IPS DF 6.9 (cell line): ENCODE data around the gene BACE2.

ENCODE experiments used
- DNase-seq: peaks from one replicate; pipeline ENCODE4 v3.0.0-alpha.2; 2013; ENCODE audit warnings: low read depth, low spot score
- H3K27ac ChIP-seq: one replicate; pipeline ENCODE4 v1.5.1; 2013; ENCODE audit warnings: low read length, control low read depth
- H3K27me3 ChIP-seq: 2 replicates; pipeline ENCODE4 v1.6.1; 2013; ENCODE audit warnings: mild to moderate bottlenecking, low read length; ENCODE audit not compliant: control insufficient read depth, insufficient read depth
- H3K36me3 ChIP-seq: 2 replicates; pipeline ENCODE4 v1.6.1; 2013; ENCODE audit warnings: low read length; ENCODE audit not compliant: control insufficient read depth, insufficient read depth
- H3K4me1 ChIP-seq: 2 replicates; pipeline ENCODE4 v1.6.1; 2013; ENCODE audit warnings: low read length; ENCODE audit not compliant: control insufficient read depth, insufficient read depth
- H3K4me3 ChIP-seq: 2 replicates; pipeline ENCODE4 v1.5.1; 2013; ENCODE audit warnings: mild to moderate bottlenecking, low read length
- H3K9me3 ChIP-seq: 2 replicates; pipeline ENCODE4 v1.6.1; 2013; ENCODE audit warnings: low read length, inconsistent platforms; ENCODE audit not compliant: control insufficient read depth, insufficient read depth
- WGBS: extraction: QIAGEN DNeasy Blood & Tissue Kit; methylation state at CpG from one replicate; pipeline ENCODE4 v1.1.7; 2013; ENCODE audit warnings: mixed read lengths, missing lambda C conversion rate; ENCODE audit not compliant: insufficient read length, insufficient coverage; 5-methylcytosine and 5-hydroxymethylcytosine counted together

The BACE2 gene

GRCh38 chr21:41260428-41260827 is 92.5 kb downstream of the BACE2 start:
- WGBS, result no CpG with 5 or more reads among the region's 8 CpGs
- no peak overlapping the region for H3K4me3 ChIP-seq
- no peak overlapping the region for H3K27ac ChIP-seq
- H3K36me3 ChIP-seq, result no peaks in the 10 kb centered on the region
- DNase-seq, result no peak
- H3K9me3 ChIP-seq, result no peaks in the 10 kb centered on the region
- H3K4me1 ChIP-seq, result no peaks in the 10 kb centered on the region
- H3K27me3 ChIP-seq, result no peaks in the 10 kb centered on the region

GRCh38 chr21:41267346-41267745 is 99.4 kb downstream of the BACE2 start:
- no peak for DNase-seq
- Histone ChIP-seq H3K4me3 (no peak overlapping the region), H3K9me3 (no peaks in the 10 kb centered on the region; the same call in 1 of the 2 replicates), H3K36me3 (no peaks in the 10 kb centered on the region), H3K4me1 (no peaks in the 10 kb centered on the region), H3K27ac (no peak overlapping the region), H3K27me3 (no peaks in the 10 kb centered on the region)
- no CpG with 5 or more reads among the region's 2 CpGs for WGBS

GRCh38 chr21:41269535-41269934 is 101.6 kb downstream of the BACE2 start:
- no peak for DNase-seq
- no peaks in the 10 kb centered on the region for H3K36me3 ChIP-seq
- H3K27me3 ChIP-seq, result no peaks in the 10 kb centered on the region
- no CpG with 5 or more reads among the region's 1 CpG for WGBS
- H3K27ac ChIP-seq, result no peak overlapping the region
- H3K4me1 ChIP-seq, result no peaks in the 10 kb centered on the region
- H3K4me3 ChIP-seq, result no peak overlapping the region
- no peaks in the 10 kb centered on the region; the same call in 1 of the 2 replicates for H3K9me3 ChIP-seq

GRCh38 chr21:41277196-41277595 is 109.2 kb downstream of the BACE2 start:
- H3K4me1 ChIP-seq, result no peaks in the 10 kb centered on the region
- H3K36me3 ChIP-seq, result no peaks in the 10 kb centered on the region
- no peak for DNase-seq
- no peak overlapping the region for H3K4me3 ChIP-seq
- no CpG with 5 or more reads among the region's 12 CpGs for WGBS
- no peaks in the 10 kb centered on the region for H3K27me3 ChIP-seq
- no peaks in the 10 kb centered on the region for H3K9me3 ChIP-seq
- H3K27ac ChIP-seq, result no peak overlapping the region

GRCh38 chr21:41277846-41278245 is 109.9 kb downstream of the BACE2 start:
- no peaks in the 10 kb centered on the region for H3K9me3 ChIP-seq
- H3K27me3 ChIP-seq, result no peaks in the 10 kb centered on the region
- H3K4me1 ChIP-seq, result no peaks in the 10 kb centered on the region
- DNase-seq, result no peak
- H3K4me3 ChIP-seq, result no peak overlapping the region
- H3K36me3 ChIP-seq, result no peaks in the 10 kb centered on the region
- H3K27ac ChIP-seq, result no peak overlapping the region
- WGBS, result no CpG with 5 or more reads among the region's 4 CpGs

- H3K27me3 ChIP-seq, result no peaks in the 10 kb centered on the region
- WGBS, result no CpG with 5 or more reads among the region's 18 CpGs
- no peak for DNase-seq
- H3K4me1 ChIP-seq, result no peaks in the 10 kb centered on the region
- no peak overlapping the region for H3K4me3 ChIP-seq
- H3K36me3 ChIP-seq, result no peaks in the 10 kb centered on the region
- H3K9me3 ChIP-seq, result no peaks in the 10 kb centered on the region
- H3K27ac ChIP-seq, result no peak overlapping the region
Measured at GRCh38 chr21:41280115-41280919, 112.4 kb downstream of the BACE2 start.

- H3K36me3 ChIP-seq, result no peaks in the 10 kb centered on the region
- no peaks in the 10 kb centered on the region for H3K27me3 ChIP-seq
- H3K9me3 ChIP-seq, result no peaks in the 10 kb centered on the region
- H3K4me1 ChIP-seq, result no peaks in the 10 kb centered on the region
- no CpG with 5 or more reads among the region's 3 CpGs for WGBS
- no peak overlapping the region for H3K4me3 ChIP-seq
- no peak overlapping the region for H3K27ac ChIP-seq
- no peak for DNase-seq
Measured at GRCh38 chr21:41282412-41282811, 114.5 kb downstream of the BACE2 start.

GRCh38 chr21:41283211-41283818 is 115.4 kb downstream of the BACE2 start:
- Histone ChIP-seq H3K9me3 (no peaks in the 10 kb centered on the region), H3K4me1 (no peaks in the 10 kb centered on the region), H3K4me3 (no peak overlapping the region), H3K36me3 (no peaks in the 10 kb centered on the region), H3K27ac (no peak overlapping the region), H3K27me3 (no peaks in the 10 kb centered on the region)
- WGBS, result no CpG with 5 or more reads among the region's 8 CpGs
- DNase-seq, result peak; percentile 58

- WGBS, result no CpG with 5 or more reads among the region's 13 CpGs
- H3K4me1 ChIP-seq, result 0 out of 2 replicates have a peak, but pooled peaks cover 2% of the 10 kb centered on the region
- peak; percentile 20 for DNase-seq
- no peaks in the 10 kb centered on the region for H3K27me3 ChIP-seq
- H3K27ac ChIP-seq, result no peak overlapping the region
- no peaks in the 10 kb centered on the region for H3K36me3 ChIP-seq
- H3K4me3 ChIP-seq, result no peak overlapping the region
- no peaks in the 10 kb centered on the region; the same call in 1 of the 2 replicates for H3K9me3 ChIP-seq
Measured at GRCh38 chr21:41289431-41289830, 121.5 kb downstream of the BACE2 start.

- Histone ChIP-seq H3K4me1 (0 out of 2 replicates have a peak, but pooled peaks cover 2% of the 10 kb centered on the region), H3K27me3 (no peaks in the 10 kb centered on the region), H3K9me3 (no peaks in the 10 kb centered on the region; the same call in 1 of the 2 replicates), H3K27ac (no peak overlapping the region), H3K36me3 (no peaks in the 10 kb centered on the region), H3K4me3 (no peak overlapping the region)
- no CpG with 5 or more reads among the region's 24 CpGs for WGBS
- no peak for DNase-seq
Measured at GRCh38 chr21:41290106-41290799, 122.3 kb downstream of the BACE2 start.
